ENCODE measurements around the gene CACNB2. TPM values are rescaled to one million over a fixed set of nuclear protein-coding genes. Genes with fewer than 3 reads are reported as not detected.
A peak's percentile ranks its signal among the peaks of the same experiment; 100 is the strongest.
"Not testable (repeated sequence)": the region's sequence is repeated elsewhere in the genome, so short reads cannot be mapped to it uniquely, and the experiment has no call there.

Gene CACNB2
- total RNA-seq, 3 donors from 2014 or later, result not detected

GRCh38 chr10:18437486-18437885 is 297.3 kb downstream of the CACNB2 start:
- DNase-seq, result no peak
- no peak overlapping the region for H3K4me3 Mint-ChIP-seq
- no peaks in the 10 kb centered on the region for H3K4me1 Mint-ChIP-seq (ENCODE audit: low read depth)
- ATAC-seq, result no peak
- no peaks in the 10 kb centered on the region for H3K36me3 Mint-ChIP-seq (ENCODE audit: insufficient read depth)
- no peaks in the 10 kb centered on the region for H3K9me3 Mint-ChIP-seq
- H3K27me3 Mint-ChIP-seq (ENCODE audit: low read depth), result no peaks in the 10 kb centered on the region

DNA sequence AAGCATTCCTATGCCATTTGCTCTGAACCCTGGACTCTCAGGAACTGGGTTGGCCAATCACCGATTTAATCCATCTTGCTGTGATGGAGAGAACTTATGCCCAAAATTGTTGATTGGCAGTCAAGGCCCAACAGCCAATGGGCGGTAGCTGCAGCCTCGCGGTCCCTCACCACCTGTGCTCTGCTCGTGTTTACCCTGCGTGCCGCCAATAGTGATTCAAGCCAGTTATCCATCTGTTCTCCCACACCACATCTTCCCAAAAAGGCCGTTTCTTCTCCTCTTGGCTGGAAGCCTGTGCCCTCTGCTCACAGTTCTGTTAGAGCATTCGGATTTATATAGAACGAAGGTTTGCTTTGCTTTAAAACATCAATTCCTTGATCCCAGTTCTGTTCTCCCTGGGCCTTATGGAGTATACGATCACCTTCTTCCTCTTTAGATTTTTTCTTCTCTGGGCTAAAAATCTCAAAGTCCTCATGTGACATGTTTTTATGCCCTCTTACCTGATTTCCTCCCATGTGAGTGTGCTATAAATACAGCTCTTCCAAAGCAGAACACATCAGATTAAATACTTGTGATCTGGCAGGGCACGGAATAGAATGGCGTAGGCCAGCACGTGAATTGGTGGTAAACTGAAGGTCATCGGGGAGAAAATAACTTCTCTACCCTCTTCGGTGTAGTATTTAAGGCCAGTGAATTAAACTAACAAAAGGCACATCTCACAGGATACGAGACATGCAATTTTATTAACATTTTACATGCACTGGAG is 298.3 kb downstream of the CACNB2 start:
- no peaks in the 10 kb centered on the region for H3K9me3 Mint-ChIP-seq
- no peaks in the 10 kb centered on the region for H3K4me1 Mint-ChIP-seq (ENCODE audit: low read depth)
- no peaks in the 10 kb centered on the region for H3K36me3 Mint-ChIP-seq (ENCODE audit: insufficient read depth)
- H3K27me3 Mint-ChIP-seq (ENCODE audit: low read depth), result no peaks in the 10 kb centered on the region
- ATAC-seq (no peak), DNase-seq (no peak)
- H3K4me3 Mint-ChIP-seq, result no peak overlapping the region

DNA sequence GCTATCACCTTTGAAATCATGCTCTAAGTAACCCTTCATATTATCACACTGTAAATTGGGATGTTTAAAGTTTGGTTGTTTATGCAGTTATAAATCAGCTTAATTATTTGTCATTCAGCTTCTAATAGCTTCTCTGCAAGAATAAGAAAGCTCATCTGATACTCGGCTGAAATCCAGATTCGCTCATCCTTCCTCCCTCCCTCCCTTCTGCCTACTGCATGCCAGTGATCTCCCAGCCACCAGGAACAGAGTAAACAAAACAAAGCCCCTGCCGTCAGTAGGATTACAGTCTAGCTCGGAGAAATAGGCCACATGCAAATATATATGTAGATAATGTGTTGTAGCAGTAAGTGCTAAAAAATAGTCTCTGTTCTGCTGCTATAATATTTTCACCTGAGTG is 299.4 kb downstream of the CACNB2 start:
- H3K9me3 Mint-ChIP-seq, result no peaks in the 10 kb centered on the region
- DNase-seq (no peak), ATAC-seq (no peak)
- no peaks in the 10 kb centered on the region for H3K36me3 Mint-ChIP-seq (ENCODE audit: insufficient read depth)
- H3K27me3 Mint-ChIP-seq (ENCODE audit: low read depth), result no peaks in the 10 kb centered on the region
- no peaks in the 10 kb centered on the region for H3K4me1 Mint-ChIP-seq (ENCODE audit: low read depth)
- H3K4me3 Mint-ChIP-seq, result no peak overlapping the region

DNA sequence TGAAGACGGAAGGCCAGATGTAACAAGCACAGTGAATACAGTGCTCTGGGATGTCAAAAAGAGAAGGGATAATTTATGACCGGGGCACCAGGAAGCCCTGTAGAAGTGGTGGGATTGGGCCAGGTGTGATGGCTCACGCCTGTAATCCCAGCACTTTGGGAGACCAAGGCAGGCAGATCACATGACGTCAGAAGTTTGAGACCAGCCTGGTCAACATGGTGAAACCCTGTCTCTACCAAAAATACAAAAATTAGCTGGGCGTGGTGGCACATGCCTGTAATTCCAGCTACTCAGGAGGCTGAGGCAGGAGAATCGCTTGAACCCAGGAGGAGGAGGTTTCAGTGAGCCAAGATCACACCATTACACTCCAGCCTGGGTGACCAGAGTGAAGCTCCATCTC is 305.4 kb downstream of the CACNB2 start:
- not testable (repeated sequence) for H3K4me1 Mint-ChIP-seq (ENCODE audit: low read depth); H3K9me3 Mint-ChIP-seq; H3K36me3 Mint-ChIP-seq (ENCODE audit: insufficient read depth); DNase-seq; ATAC-seq; H3K27me3 Mint-ChIP-seq (ENCODE audit: low read depth); H3K4me3 Mint-ChIP-seq

- ATAC-seq (no peak), DNase-seq (no peak)
- no peak overlapping the region for H3K4me3 Mint-ChIP-seq
- H3K27me3 Mint-ChIP-seq (ENCODE audit: low read depth), result peaks cover 5% of the 10 kb centered on the region
- no peaks in the 10 kb centered on the region for H3K36me3 Mint-ChIP-seq (ENCODE audit: insufficient read depth)
- no peaks in the 10 kb centered on the region for H3K9me3 Mint-ChIP-seq
- H3K4me1 Mint-ChIP-seq (ENCODE audit: low read depth), result no peaks in the 10 kb centered on the region
Measured at GRCh38 chr10:18446205-18446604, 306.0 kb downstream of the CACNB2 start.

GRCh38 chr10:18449611-18450026 is 309.4 kb downstream of the CACNB2 start:
- Mint-ChIP-seq H3K27me3 (ENCODE audit: low read depth) (peaks cover 5% of the 10 kb centered on the region), H3K9me3 (no peaks in the 10 kb centered on the region), H3K4me1 (ENCODE audit: low read depth) (no peaks in the 10 kb centered on the region), H3K4me3 (no peak overlapping the region), H3K36me3 (ENCODE audit: insufficient read depth) (no peaks in the 10 kb centered on the region)
- ATAC-seq, result peak in 1 of 2 donors; percentile 30
- DNase-seq, result no peak

GRCh38 chr10:18450298-18450697 is 310.1 kb downstream of the CACNB2 start:
- Mint-ChIP-seq H3K4me3 (no peak overlapping the region), H3K4me1 (ENCODE audit: low read depth) (no peaks in the 10 kb centered on the region), H3K9me3 (no peaks in the 10 kb centered on the region), H3K36me3 (ENCODE audit: insufficient read depth) (no peaks in the 10 kb centered on the region), H3K27me3 (ENCODE audit: low read depth) (peaks cover 5% of the 10 kb centered on the region)
- ATAC-seq (no peak), DNase-seq (no peak)

DNA sequence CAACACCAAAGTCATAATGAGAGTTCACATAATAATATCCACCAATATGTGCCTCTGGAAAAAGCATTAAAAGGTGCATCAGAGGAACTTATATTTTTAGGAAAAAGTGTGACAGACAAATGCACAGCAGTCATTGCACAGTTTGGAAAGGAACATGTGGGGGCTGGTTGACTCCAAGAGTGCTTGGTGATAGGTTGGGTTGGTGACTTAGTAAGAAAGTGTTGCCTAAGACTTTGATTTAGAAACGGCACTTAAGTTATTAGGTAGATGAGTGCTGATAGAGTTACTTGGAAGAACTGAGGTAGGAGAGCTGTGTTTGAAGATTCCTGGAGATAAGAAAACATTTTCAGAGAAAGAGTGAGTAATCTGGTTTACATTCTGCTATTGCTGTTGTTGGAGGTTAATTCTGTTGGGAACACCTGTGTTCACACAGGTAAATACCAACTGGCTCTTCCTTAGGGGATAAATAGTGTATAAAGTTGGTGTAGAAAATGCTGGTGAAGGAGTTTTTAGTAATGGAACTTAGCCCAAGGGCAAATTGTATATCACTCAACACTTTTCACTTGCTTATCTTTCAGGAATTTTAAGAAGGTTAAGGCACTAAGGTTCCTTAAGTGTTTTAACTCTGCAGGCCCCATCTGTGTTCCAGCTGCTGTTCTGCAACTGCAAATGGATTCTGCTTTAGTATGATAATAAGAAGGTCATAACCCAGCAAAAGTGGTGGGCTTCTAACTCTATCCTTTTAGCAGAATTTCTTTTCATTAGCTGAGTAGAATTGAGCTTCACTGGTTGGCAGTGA is 315.1 kb downstream of the CACNB2 start:
- DNase-seq, result no peak
- no peaks in the 10 kb centered on the region for H3K9me3 Mint-ChIP-seq
- no peaks in the 10 kb centered on the region for H3K4me1 Mint-ChIP-seq (ENCODE audit: low read depth)
- no peak for ATAC-seq
- no peak overlapping the region for H3K4me3 Mint-ChIP-seq
- H3K27me3 Mint-ChIP-seq (ENCODE audit: low read depth), result no peaks in the 10 kb centered on the region
- no peaks in the 10 kb centered on the region for H3K36me3 Mint-ChIP-seq (ENCODE audit: insufficient read depth)

GRCh38 chr10:18456984-18457383 is 316.8 kb downstream of the CACNB2 start:
- Mint-ChIP-seq H3K9me3 (no peaks in the 10 kb centered on the region), H3K27me3 (ENCODE audit: low read depth) (no peaks in the 10 kb centered on the region), H3K4me3 (no peak overlapping the region), H3K4me1 (ENCODE audit: low read depth) (no peaks in the 10 kb centered on the region), H3K36me3 (ENCODE audit: insufficient read depth) (no peaks in the 10 kb centered on the region)
- ATAC-seq (no peak), DNase-seq (no peak)

DNA sequence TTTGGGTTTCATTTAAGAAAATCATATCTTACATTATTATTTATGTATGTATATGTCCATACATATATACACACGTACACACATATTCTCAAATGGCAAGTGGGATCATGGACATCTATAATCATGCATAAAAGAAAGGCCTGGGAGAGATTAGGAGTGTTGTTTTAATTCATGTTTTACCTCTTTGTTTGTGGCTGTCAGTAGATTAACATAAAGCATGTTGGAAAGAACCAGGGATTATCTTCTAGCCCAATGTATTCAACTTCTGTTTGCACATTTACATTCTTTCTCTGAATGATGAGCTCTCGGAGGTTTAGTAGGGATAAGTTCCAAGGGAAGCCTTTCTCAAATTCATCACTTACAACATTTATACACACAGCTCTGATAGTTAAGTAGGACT is 319.8 kb downstream of the CACNB2 start:
- Mint-ChIP-seq H3K9me3 (no peaks in the 10 kb centered on the region), H3K27me3 (ENCODE audit: low read depth) (peaks cover 2% of the 10 kb centered on the region), H3K4me1 (ENCODE audit: low read depth) (no peaks in the 10 kb centered on the region), H3K4me3 (no peak overlapping the region), H3K36me3 (ENCODE audit: insufficient read depth) (no peaks in the 10 kb centered on the region)
- no peak for DNase-seq
- ATAC-seq, result no peak

DNA sequence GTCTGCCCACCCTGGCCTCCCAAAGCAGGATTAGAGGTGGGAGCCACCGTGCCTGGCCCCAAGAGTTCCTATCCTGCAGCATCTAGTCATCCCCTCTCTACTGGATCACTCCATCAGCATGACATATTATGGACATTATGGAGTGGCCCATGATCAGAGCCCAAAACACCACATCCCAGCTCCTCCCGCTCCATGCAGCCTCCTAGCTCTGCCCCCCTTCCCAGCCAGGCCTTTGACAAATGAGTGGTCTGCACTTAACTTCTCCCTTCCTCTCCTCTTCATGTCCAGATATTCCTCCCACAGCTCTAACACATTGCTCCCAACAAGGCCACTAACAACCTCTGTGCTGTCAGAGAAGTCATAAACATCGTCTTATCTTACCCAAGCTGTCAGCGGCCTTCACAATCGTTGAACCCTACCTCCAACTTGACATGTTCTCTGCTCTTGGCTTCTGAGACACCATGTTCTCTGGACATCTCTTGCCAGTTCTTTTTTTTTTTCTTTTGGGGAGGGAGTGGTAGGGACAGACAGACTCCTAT is 323.5 kb downstream of the CACNB2 start:
- H3K9me3 Mint-ChIP-seq, result no peaks in the 10 kb centered on the region
- ATAC-seq (no peak), DNase-seq (no peak)
- no peak overlapping the region for H3K4me3 Mint-ChIP-seq
- H3K36me3 Mint-ChIP-seq (ENCODE audit: insufficient read depth), result no peaks in the 10 kb centered on the region
- no peaks in the 10 kb centered on the region for H3K4me1 Mint-ChIP-seq (ENCODE audit: low read depth)
- peaks cover 2% of the 10 kb centered on the region for H3K27me3 Mint-ChIP-seq (ENCODE audit: low read depth)

- Mint-ChIP-seq H3K36me3 (ENCODE audit: insufficient read depth) (no peaks in the 10 kb centered on the region), H3K4me3 (no peak overlapping the region), H3K4me1 (ENCODE audit: low read depth) (peaks cover 4% of the 10 kb centered on the region), H3K27me3 (ENCODE audit: low read depth) (no peaks in the 10 kb centered on the region), H3K9me3 (no peaks in the 10 kb centered on the region)
- ATAC-seq (no peak), DNase-seq (no peak)
Measured at GRCh38 chr10:18469125-18469524, 328.9 kb downstream of the CACNB2 start.

- H3K4me3 Mint-ChIP-seq, result no peak overlapping the region
- DNase-seq (no peak), ATAC-seq (no peak)
- H3K36me3 Mint-ChIP-seq (ENCODE audit: insufficient read depth), result no peaks in the 10 kb centered on the region
- no peaks in the 10 kb centered on the region for H3K9me3 Mint-ChIP-seq
- no peaks in the 10 kb centered on the region for H3K27me3 Mint-ChIP-seq (ENCODE audit: low read depth)
- H3K4me1 Mint-ChIP-seq (ENCODE audit: low read depth), result peaks cover 4% of the 10 kb centered on the region
Measured at GRCh38 chr10:18472977-18473376, 332.8 kb downstream of the CACNB2 start.

DNA sequence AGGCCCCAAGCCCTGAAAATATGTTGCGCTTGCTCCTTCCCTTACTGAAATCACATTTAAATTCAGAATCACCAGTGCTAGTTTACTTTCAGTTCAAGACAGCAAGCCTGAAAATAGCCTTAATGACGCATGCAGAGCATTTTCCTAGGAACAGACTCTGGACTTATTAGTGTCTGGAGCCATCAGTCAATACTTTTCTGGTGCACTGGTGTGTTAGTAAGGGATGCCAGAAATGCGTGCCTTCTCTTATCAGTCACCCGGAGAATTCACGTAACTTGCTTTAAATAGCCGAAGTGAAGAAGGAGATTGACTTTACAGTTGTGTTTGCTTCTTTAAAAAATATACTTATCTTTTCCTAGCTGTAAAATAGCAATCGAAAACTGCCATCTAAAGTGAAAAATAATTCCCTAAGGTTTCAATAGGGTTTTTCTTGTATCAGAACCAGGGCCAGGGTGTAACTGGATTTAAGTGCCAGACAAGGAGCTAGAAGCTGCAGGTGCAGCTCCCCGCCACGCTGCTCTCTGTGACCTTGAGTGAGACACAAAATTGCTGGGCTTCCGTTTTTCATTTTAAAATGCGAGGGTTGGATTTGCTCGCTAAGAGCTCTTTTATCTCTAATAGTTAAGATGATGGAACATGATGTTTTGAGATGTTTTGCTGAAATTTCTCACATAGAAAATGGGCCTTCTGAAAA is 333.3 kb downstream of the CACNB2 start:
- H3K36me3 Mint-ChIP-seq (ENCODE audit: insufficient read depth), result no peaks in the 10 kb centered on the region

More for the DNA sequence above, 333.3 kb downstream of the CACNB2 start:
- Mint-ChIP-seq H3K9me3 (no peaks in the 10 kb centered on the region), H3K27me3 (ENCODE audit: low read depth) (no peaks in the 10 kb centered on the region), H3K4me3 (no peak overlapping the region), H3K4me1 (ENCODE audit: low read depth) (peaks cover 4% of the 10 kb centered on the region)
- ATAC-seq (no peak), DNase-seq (no peak)
